Nephron progenitor cell (in vitro differentiated cells): ENCODE results near the gene C2orf72.
"Not testable (repeated sequence)": the region's sequence is repeated elsewhere in the genome, so short reads cannot be mapped to it uniquely, and the experiment has no call there.

ENCODE experiments used
- DNase-seq: peaks from one replicate; pipeline ENCODE4 v3.0.0; 2021
- H3K27ac Mint-ChIP-seq: 2 replicates; pipeline ENCODE4 v1.8.0; 2021; ENCODE audit warnings: mild to moderate bottlenecking, moderate library complexity, mixed read lengths
- H3K27me3 Mint-ChIP-seq: 2 replicates; pipeline ENCODE4 v1.8.0; 2021; ENCODE audit warnings: mild to moderate bottlenecking, low read depth, mixed read lengths; ENCODE audit not compliant: poor library complexity
- H3K36me3 Mint-ChIP-seq: 2 replicates; pipeline ENCODE4 v1.8.0; 2021; ENCODE audit warnings: low read depth, mixed read lengths
- H3K4me1 Mint-ChIP-seq: 2 replicates; pipeline ENCODE4 v1.8.0; 2021; ENCODE audit warnings: mixed read lengths
- H3K4me3 Mint-ChIP-seq: 2 replicates; pipeline ENCODE4 v1.8.0; 2021; ENCODE audit warnings: mild to moderate bottlenecking, moderate library complexity, mixed read lengths
- H3K9me3 Mint-ChIP-seq: 2 replicates; pipeline ENCODE4 v1.8.0; 2021; ENCODE audit warnings: mild to moderate bottlenecking, moderate library complexity, mixed read lengths
- TF ChIP-seq, protein P1 (sequence below): fragments of 200-600 bp; sonication (generic); IDR thresholded peaks from 2 replicates; pipeline ENCODE4 v1.5.0; 2021; ENCODE audit warnings: antibody characterized with exemption

The C2orf72 gene

GRCh38 chr2:231063347-231063746 lies 26.0 kb downstream of the C2orf72 start:
- Mint-ChIP-seq H3K27ac (no peak overlapping the region), H3K4me1 (peaks cover 15% of the 10 kb centered on the region), H3K27me3 (no peaks in the 10 kb centered on the region), H3K4me3 (no peak overlapping the region), H3K36me3 (peaks cover 60% of the 10 kb centered on the region), H3K9me3 (no peaks in the 10 kb centered on the region)
- TF ChIP-seq, protein P1, sequence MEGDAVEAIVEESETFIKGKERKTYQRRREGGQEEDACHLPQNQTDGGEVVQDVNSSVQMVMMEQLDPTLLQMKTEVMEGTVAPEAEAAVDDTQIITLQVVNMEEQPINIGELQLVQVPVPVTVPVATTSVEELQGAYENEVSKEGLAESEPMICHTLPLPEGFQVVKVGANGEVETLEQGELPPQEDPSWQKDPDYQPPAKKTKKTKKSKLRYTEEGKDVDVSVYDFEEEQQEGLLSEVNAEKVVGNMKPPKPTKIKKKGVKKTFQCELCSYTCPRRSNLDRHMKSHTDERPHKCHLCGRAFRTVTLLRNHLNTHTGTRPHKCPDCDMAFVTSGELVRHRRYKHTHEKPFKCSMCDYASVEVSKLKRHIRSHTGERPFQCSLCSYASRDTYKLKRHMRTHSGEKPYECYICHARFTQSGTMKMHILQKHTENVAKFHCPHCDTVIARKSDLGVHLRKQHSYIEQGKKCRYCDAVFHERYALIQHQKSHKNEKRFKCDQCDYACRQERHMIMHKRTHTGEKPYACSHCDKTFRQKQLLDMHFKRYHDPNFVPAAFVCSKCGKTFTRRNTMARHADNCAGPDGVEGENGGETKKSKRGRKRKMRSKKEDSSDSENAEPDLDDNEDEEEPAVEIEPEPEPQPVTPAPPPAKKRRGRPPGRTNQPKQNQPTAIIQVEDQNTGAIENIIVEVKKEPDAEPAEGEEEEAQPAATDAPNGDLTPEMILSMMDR: no peak
- DNase-seq: no peak

- TF ChIP-seq, protein P1: no peak
- peaks cover 69% of the 10 kb centered on the region for H3K36me3 Mint-ChIP-seq
- H3K27me3 Mint-ChIP-seq: no peaks in the 10 kb centered on the region
- no peaks in the 10 kb centered on the region for H3K9me3 Mint-ChIP-seq
- H3K27ac Mint-ChIP-seq: no peak overlapping the region
- no peak for DNase-seq
- no peaks in the 10 kb centered on the region for H3K4me1 Mint-ChIP-seq
- no peak overlapping the region for H3K4me3 Mint-ChIP-seq
Measured at GRCh38 chr2:231065966-231066365, 28.6 kb downstream of the C2orf72 start.

- H3K4me3 Mint-ChIP-seq, H3K9me3 Mint-ChIP-seq, DNase-seq, H3K27me3 Mint-ChIP-seq, H3K27ac Mint-ChIP-seq, H3K4me1 Mint-ChIP-seq: not testable (repeated sequence)
- H3K36me3 Mint-ChIP-seq: peaks cover 65% of the 10 kb centered on the region
Measured at GRCh38 chr2:231067531-231067930, 30.2 kb downstream of the C2orf72 start.

DNA sequence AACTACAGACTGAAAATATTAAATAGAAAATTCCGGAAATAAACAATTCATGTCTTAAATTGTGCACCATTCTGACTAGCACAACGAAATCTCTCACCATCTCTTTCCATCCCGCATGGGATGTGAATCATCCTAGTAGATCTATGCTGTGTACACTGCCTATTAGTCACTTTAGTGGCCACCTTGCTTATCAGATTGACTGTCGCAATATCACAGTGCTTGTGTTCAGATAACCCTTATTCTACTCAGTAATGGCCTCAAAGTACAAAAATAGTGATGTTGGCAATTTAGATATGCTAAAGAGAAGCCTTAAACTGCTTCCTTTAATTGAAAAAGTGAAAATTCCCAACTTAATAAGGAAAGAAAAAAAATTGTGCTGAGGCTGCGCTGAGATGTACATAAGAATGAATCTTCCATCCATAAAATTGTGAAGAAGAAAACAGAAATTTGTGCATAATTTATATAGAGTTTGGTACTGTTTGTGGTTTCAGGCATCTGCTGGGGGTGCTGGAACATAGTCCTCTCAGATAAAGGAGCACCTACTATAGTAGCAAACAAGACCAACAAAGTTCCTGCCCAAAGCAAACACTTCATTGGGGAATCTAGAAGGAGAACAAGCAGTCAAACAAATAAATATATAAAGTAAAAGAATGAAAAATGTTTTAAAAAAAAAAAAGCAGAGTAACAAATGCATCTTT lies 31.4 kb downstream of the C2orf72 start:
- DNase-seq: no peak
- Mint-ChIP-seq H3K9me3 (no peaks in the 10 kb centered on the region), H3K27ac (no peak overlapping the region), H3K4me3 (no peak overlapping the region), H3K36me3 (peaks cover 65% of the 10 kb centered on the region), H3K27me3 (no peaks in the 10 kb centered on the region), H3K4me1 (no peaks in the 10 kb centered on the region)
- TF ChIP-seq, protein P1: no peak

DNA sequence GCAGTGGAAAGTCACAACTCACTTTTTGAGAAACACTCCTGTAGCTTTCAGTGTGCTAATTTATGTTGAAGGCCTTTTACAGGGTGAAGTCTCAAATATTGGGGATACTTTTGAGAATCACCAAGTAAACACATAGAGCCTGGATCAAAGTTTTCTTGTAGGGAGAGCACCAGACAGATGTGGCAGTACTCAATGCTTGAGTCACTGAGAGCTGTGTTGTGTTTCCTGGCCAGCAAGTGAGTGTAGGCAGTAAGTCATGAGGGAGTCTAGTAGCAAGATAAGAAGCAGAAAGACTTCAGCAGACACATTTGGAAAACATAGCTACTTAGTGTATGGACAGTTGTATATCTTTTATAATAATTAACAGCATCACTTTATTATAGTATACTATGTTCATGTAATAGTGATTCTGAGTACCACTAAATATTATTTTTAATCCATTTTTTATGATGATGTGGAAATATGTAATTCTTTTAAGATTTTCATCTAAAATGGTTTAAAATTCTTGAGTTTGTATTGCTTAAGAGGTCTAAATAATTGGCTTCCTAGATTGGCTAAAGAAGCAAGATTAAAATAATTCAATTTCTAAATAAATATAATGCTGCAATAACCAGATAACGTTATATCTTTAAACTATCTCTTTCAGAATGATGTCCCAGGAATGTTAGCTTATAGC lies 32.2 kb downstream of the C2orf72 start:
- H3K4me3 Mint-ChIP-seq: no peak overlapping the region
- no peaks in the 10 kb centered on the region for H3K27me3 Mint-ChIP-seq
- DNase-seq: no peak
- no peaks in the 10 kb centered on the region for H3K9me3 Mint-ChIP-seq
- H3K36me3 Mint-ChIP-seq: peaks cover 64% of the 10 kb centered on the region
- H3K4me1 Mint-ChIP-seq: no peaks in the 10 kb centered on the region
- peak overlapping the region; percentile 83 for H3K27ac Mint-ChIP-seq
- TF ChIP-seq, protein P1: no peak

- no peak overlapping the region for H3K27ac Mint-ChIP-seq
- no peaks in the 10 kb centered on the region for H3K4me1 Mint-ChIP-seq
- no peak overlapping the region for H3K4me3 Mint-ChIP-seq
- H3K9me3 Mint-ChIP-seq: no peaks in the 10 kb centered on the region
- H3K27me3 Mint-ChIP-seq: no peaks in the 10 kb centered on the region
- H3K36me3 Mint-ChIP-seq: peaks cover 78% of the 10 kb centered on the region
- DNase-seq: no peak
- TF ChIP-seq, protein P1: no peak
Measured at GRCh38 chr2:231084565-231084964, 47.2 kb downstream of the C2orf72 start.
